HG03342 (cell line): Measurements from ENCODE around the gene OR1D5.
"Not testable (repeated sequence)": the region's sequence is repeated elsewhere in the genome, so short reads cannot be mapped to it uniquely, and the experiment has no call there.

Experiments
- ATAC-seq: cut with Tn5 transposase; IDR thresholded peaks from one replicate; pipeline ENCODE4 v1.9.1; 2021; ENCODE audit warnings: mild to moderate bottlenecking, moderate library complexity; ENCODE audit not compliant: unreplicated experiment

OR1D5 gene

GRCh38 chr17:3032258-3033247, 30.9 kb downstream of the OR1D5 start:
- no peak for ATAC-seq

- ATAC-seq: not testable (repeated sequence)
Measured at GRCh38 chr17:3030852-3031470, 32.4 kb downstream of the OR1D5 start.

- no peak for ATAC-seq
Measured at GRCh38 chr17:3030096-3030495, 33.3 kb downstream of the OR1D5 start.

GRCh38 chr17:3029213-3029913, 34.0 kb downstream of the OR1D5 start:
- ATAC-seq: no peak

- no peak for ATAC-seq
Measured at GRCh38 chr17:3027786-3028532, 35.4 kb downstream of the OR1D5 start.

- ATAC-seq: no peak
Measured at GRCh38 chr17:3026856-3027751, 36.3 kb downstream of the OR1D5 start.

- no peak for ATAC-seq
Measured at GRCh38 chr17:3026125-3026855, 37.1 kb downstream of the OR1D5 start.

- ATAC-seq: no peak
Measured at GRCh38 chr17:3025421-3026124, 37.8 kb downstream of the OR1D5 start.

GRCh38 chr17:3024346-3024745, 39.1 kb downstream of the OR1D5 start:
- no peak for ATAC-seq

- no peak for ATAC-seq
Measured at GRCh38 chr17:3022197-3022596, 41.2 kb downstream of the OR1D5 start.

- no peak for ATAC-seq
Measured at GRCh38 chr17:3020381-3020780, 43.0 kb downstream of the OR1D5 start.

- ATAC-seq: no peak
Measured at GRCh38 chr17:3019761-3020160, 43.6 kb downstream of the OR1D5 start.

- no peak for ATAC-seq
Measured at GRCh38 chr17:3017936-3018335, 45.5 kb downstream of the OR1D5 start.

GRCh38 chr17:3015890-3016289, 47.5 kb downstream of the OR1D5 start:
- ATAC-seq: no peak

GRCh38 chr17:3012926-3013581, 50.4 kb downstream of the OR1D5 start:
- peak; percentile 51 for ATAC-seq
